Ishikawa (cell line): ENCODE results near the gene MYO1B.

Source experiments
- FOXM1 ChIP-seq: IDR thresholded peaks from 2 replicates; pipeline ENCODE4 v1.6.1; 2012; ENCODE audit warnings: low read depth, borderline replicate concordance
- TCF12 ChIP-seq: IDR thresholded peaks from 2 replicates; pipeline ENCODE4 v1.6.1; 2012; ENCODE audit warnings: low read depth

- TF ChIP-seq FOXM1: no peak
- no peak for TF ChIP-seq TCF12
Observed at GRCh38 chr2:191262436-191262835, 17.2 kb downstream of the MYO1B start.
